ENCODE results near the gene RNASE11.
A peak's percentile ranks its signal among the peaks of the same experiment; 100 is the strongest.
"Not testable (repeated sequence)": the region's sequence is repeated elsewhere in the genome, so short reads cannot be mapped to it uniquely, and the experiment has no call there.

RNASE11 gene

DNA sequence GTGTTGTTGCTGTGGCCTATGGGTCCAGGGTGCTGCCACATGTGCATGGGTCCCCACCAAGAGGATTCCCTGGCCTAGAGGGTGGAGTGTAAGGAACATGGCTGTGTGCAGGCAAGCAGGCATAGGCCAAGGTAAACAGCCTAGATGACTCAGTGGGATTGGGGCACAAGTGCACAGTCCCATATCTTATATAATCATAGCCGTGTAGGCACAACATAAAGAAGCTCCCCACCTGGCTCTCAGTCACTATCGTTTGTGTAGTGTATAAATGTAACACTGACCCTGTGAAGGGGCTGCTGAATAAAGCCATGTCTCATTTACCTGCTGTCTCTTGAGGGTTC lies 19.1 kb upstream of the RNASE11 start:
- TF ChIP-seq, protein P1, sequence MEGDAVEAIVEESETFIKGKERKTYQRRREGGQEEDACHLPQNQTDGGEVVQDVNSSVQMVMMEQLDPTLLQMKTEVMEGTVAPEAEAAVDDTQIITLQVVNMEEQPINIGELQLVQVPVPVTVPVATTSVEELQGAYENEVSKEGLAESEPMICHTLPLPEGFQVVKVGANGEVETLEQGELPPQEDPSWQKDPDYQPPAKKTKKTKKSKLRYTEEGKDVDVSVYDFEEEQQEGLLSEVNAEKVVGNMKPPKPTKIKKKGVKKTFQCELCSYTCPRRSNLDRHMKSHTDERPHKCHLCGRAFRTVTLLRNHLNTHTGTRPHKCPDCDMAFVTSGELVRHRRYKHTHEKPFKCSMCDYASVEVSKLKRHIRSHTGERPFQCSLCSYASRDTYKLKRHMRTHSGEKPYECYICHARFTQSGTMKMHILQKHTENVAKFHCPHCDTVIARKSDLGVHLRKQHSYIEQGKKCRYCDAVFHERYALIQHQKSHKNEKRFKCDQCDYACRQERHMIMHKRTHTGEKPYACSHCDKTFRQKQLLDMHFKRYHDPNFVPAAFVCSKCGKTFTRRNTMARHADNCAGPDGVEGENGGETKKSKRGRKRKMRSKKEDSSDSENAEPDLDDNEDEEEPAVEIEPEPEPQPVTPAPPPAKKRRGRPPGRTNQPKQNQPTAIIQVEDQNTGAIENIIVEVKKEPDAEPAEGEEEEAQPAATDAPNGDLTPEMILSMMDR (conservative IDR thresholded peaks at IDR 0.05), result no peak
- TF ChIP-seq ZFX (IDR thresholded peaks at IDR 0.05), result no peak
- no peak overlapping the region for H3K27ac ChIP-seq

GRCh38 chr14:20606190-20606901 lies 18.5 kb upstream of the RNASE11 start:
- TF ChIP-seq, protein P1 (conservative IDR thresholded peaks at IDR 0.05), result peak; percentile 69
- no peak for TF ChIP-seq ZFX (IDR thresholded peaks at IDR 0.05)

GRCh38 chr14:20603813-20604690 lies 16.3 kb upstream of the RNASE11 start:
- H3K27ac ChIP-seq, result no peak overlapping the region
- TF ChIP-seq, protein P1 (conservative IDR thresholded peaks at IDR 0.05), result no peak
- no peak for TF ChIP-seq ZFX (IDR thresholded peaks at IDR 0.05)

More at GRCh38 chr14:20606190-20606901, 18.5 kb upstream of the RNASE11 start:
- H3K27ac ChIP-seq, result no peak overlapping the region

DNA sequence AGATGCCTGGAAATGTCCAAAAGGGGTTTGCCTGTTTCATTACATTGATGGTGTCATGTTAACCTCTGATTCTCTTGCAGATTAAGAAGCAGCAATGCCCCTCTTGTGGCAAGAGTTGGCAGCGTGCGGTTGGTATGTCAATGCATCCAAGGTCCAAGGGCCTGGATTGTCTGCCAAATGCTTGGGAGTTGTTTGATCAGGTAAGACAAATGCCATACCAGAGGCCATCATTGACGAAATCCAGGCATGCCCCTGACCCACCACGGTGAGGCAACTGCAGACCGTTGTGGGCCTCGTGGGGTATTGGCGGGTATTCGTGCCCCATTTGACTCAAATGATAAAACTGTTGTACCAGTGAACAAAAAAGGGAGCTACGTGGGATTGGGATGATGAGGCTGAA lies 14.8 kb upstream of the RNASE11 start:
- H3K27ac ChIP-seq, result no peak overlapping the region
- TF ChIP-seq ZFX (IDR thresholded peaks at IDR 0.05), result no peak
- TF ChIP-seq, protein P1 (conservative IDR thresholded peaks at IDR 0.05), result no peak

DNA sequence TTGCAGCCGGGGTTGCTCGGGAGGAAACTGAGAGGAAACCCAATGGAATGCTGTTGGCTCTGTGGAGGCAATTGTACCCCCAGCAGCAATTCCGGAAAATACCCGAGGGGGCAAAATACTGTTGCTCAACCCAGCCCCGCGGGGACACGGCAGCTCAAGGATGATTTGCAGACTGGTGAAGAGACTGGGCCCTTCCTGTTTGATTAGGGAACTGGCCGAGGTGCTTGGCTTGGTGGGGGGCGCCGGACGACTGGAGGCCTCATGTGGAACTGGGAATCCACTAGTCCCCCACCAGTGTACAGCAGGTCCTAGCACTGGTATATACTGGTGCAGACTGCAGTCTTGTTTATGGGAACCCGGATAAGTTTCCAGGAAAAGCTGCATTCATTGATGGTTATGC lies 13.7 kb upstream of the RNASE11 start:
- TF ChIP-seq, protein P1 (conservative IDR thresholded peaks at IDR 0.05), result no peak
- TF ChIP-seq ZFX (IDR thresholded peaks at IDR 0.05), result no peak
- no peak overlapping the region for H3K27ac ChIP-seq

DNA sequence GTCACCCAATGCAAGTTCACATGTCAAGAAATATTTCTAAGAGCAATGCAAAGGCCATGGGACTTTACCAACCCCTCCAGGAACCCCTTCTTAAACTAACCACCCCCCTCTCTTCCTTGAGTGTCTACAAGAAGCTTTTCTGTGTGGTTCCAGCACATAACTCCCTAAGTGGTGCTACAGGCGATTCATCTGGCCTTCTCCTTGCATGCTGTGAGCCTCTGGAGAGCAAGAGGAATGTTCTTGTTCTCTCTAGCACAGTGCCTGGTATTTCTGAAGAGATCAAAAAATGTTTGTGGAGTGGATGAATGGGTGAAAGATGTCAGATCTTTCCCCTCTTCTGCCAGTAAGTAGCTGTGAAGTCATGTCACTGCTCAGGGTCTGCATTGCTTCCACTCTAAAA lies 9.3 kb upstream of the RNASE11 start:
- TF ChIP-seq ZFX (IDR thresholded peaks at IDR 0.05), result no peak
- TF ChIP-seq, protein P1 (conservative IDR thresholded peaks at IDR 0.05), result no peak
- H3K27ac ChIP-seq, result no peak overlapping the region

GRCh38 chr14:20595726-20596125 lies 7.9 kb upstream of the RNASE11 start:
- H3K27ac ChIP-seq, result not testable (repeated sequence)

Data from C4-2B (cell line).